Colonic mucosa (tissue), 4 donors: ENCODE data around the gene FEV. TPM values are rescaled to one million over a fixed set of nuclear protein-coding genes. Genes with fewer than 3 reads are reported as not detected.

Experiments used
- DNase-seq: peaks from one replicate; pipeline ENCODE4 v3.0.0-alpha.2; 2020
- H3K27ac ChIP-seq: fragments of 200-600 bp; one replicate; pipeline ENCODE4 v1.8.0; 2021
- H3K27me3 ChIP-seq: fragments of 200-600 bp; one replicate; pipeline ENCODE4 v1.8.0; 2021
- H3K36me3 ChIP-seq: fragments of 200-600 bp; one replicate; pipeline ENCODE4 v1.8.0; 2021
- H3K4me1 ChIP-seq: fragments of 200-600 bp; one replicate; pipeline ENCODE4 v1.8.0; 2021; ENCODE audit warnings: mild to moderate bottlenecking
- H3K4me3 ChIP-seq: fragments of 200-600 bp; one replicate; pipeline ENCODE4 v1.8.0; 2021
- H3K9ac ChIP-seq, 2 donors: one replicate each; pipeline ENCODE4 v1.7.0; 2013; ENCODE audit warnings: control low read depth in 2 of 2, low read depth in 2 of 2, low read length in 2 of 2
- H3K9me3 ChIP-seq: fragments of 200-600 bp; one replicate; pipeline ENCODE4 v1.8.0; 2021
- intact Hi-C: fragments of 100-400 bp; cut with DNase I; formaldehyde crosslinking; loops from one replicate; pipeline ENCODE4 v1.14.1; 2022
- total RNA-seq, 2 donors: library from RNA; stranded (reverse); fragmentation: NEBNext Ultra II Directional in 1 of 2; extraction: Animal tissue kit (Norgen Biotek cat#: 25700) in 1 of 2; gene quantifications; one replicate each; pipeline ENCODE4 v1.2.1, GENCODE V29; 2021
- TF ChIP-seq, protein P1 (sequence below): fragments of 200-600 bp; IDR thresholded peaks from one replicate; pipeline ENCODE4 v1.8.0; 2022; ENCODE audit warnings: antibody characterized with exemption, mild to moderate bottlenecking
- donor health status: healthy.
- donor health status: DM: no; HTN: no; CAD: no.
- donor health status: DM: no; HTN: no; CAD: no.

FEV gene
- total RNA-seq, 2 donors from 2014 or later: 2.9 to 6.5 TPM

DNA sequence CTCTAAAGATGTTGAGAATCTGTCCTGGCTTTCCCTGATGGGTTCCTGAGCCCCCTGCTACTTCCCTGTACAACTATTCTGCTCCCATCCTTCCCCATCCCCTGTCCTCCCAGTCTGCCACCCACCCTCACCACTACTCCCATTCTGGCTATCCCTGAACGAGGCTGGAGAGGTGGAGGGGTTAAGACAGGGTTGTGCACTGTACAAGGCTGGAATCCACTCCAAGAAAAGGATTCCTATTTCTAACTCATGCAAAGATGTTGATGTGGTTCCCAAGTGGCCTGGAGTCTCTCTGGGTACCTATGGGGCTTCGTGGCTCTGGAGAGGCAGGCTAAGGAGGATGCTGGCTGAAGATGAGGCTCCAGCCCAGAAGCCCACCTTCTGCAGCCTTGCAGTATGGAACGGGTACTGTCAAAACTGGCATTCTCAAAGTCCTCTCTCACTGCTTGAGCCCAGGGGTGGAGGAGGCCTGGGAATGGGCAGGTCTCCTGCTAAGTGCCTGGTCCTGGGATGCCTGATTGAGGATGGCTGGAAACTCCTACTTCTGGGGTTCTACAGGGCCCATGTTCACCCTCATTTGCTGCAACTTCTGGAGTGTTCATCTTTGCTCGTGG, 1.3 kb upstream of the FEV start:
- intact Hi-C loops: no loop called here
- no peak overlapping the region for H3K9ac ChIP-seq
- H3K36me3 ChIP-seq: no peaks in the 10 kb centered on the region
- peaks cover 95% of the 10 kb centered on the region for H3K27me3 ChIP-seq
- peaks cover 9% of the 10 kb centered on the region for H3K4me1 ChIP-seq
- no peaks in the 10 kb centered on the region for H3K9me3 ChIP-seq
- H3K4me3 ChIP-seq: no peak overlapping the region
- DNase-seq: no peak
- TF ChIP-seq, protein P1, sequence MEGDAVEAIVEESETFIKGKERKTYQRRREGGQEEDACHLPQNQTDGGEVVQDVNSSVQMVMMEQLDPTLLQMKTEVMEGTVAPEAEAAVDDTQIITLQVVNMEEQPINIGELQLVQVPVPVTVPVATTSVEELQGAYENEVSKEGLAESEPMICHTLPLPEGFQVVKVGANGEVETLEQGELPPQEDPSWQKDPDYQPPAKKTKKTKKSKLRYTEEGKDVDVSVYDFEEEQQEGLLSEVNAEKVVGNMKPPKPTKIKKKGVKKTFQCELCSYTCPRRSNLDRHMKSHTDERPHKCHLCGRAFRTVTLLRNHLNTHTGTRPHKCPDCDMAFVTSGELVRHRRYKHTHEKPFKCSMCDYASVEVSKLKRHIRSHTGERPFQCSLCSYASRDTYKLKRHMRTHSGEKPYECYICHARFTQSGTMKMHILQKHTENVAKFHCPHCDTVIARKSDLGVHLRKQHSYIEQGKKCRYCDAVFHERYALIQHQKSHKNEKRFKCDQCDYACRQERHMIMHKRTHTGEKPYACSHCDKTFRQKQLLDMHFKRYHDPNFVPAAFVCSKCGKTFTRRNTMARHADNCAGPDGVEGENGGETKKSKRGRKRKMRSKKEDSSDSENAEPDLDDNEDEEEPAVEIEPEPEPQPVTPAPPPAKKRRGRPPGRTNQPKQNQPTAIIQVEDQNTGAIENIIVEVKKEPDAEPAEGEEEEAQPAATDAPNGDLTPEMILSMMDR: no peak
- no peak overlapping the region for H3K27ac ChIP-seq

DNA sequence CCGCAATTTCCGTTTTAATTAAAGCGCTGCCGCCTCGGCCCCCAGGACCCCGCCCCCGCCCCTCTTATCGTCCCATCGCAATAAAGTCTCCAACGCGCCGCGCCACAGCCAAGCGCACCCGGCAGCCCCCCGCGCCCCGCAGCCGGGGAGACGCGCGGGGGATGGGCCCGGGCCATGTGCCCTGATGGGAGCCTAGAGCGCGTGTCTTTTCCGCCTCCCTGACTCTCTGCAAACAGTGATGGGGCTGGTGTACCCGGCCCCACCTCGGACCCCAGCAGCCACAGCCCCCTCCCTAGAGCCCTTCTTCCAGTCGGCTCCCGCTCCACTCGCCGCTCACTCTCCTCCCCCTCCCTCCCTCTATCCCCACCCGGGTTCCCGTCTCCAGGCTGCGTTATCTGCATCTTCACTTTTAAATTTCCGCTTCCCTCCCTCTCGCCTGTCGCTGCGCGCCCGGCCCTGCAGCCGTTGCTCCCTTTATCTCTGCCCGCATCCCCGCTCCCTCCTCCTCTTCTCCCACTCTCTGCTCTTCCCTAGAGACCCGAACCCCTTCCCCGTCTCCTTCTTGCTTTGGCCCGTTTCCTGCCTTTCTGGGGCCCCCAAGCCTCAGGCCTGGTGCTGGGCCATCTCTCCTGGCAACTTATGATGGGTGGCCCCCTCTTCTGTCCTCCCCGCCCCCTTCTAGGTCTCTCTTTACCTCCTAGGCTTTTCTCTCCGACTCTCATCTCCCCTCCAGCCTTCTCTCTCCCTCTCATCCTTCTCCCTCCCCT, 524 bp upstream of the FEV start:
- TF ChIP-seq, protein P1: no peak
- Histone ChIP-seq H3K27ac (no peak overlapping the region), H3K4me1 (peaks cover 9% of the 10 kb centered on the region), H3K9ac (no peak overlapping the region), H3K36me3 (no peaks in the 10 kb centered on the region), H3K27me3 (peaks cover 95% of the 10 kb centered on the region), H3K9me3 (no peaks in the 10 kb centered on the region), H3K4me3 (no peak overlapping the region)
- intact Hi-C loops: no loop called here
- no peak for DNase-seq

DNA sequence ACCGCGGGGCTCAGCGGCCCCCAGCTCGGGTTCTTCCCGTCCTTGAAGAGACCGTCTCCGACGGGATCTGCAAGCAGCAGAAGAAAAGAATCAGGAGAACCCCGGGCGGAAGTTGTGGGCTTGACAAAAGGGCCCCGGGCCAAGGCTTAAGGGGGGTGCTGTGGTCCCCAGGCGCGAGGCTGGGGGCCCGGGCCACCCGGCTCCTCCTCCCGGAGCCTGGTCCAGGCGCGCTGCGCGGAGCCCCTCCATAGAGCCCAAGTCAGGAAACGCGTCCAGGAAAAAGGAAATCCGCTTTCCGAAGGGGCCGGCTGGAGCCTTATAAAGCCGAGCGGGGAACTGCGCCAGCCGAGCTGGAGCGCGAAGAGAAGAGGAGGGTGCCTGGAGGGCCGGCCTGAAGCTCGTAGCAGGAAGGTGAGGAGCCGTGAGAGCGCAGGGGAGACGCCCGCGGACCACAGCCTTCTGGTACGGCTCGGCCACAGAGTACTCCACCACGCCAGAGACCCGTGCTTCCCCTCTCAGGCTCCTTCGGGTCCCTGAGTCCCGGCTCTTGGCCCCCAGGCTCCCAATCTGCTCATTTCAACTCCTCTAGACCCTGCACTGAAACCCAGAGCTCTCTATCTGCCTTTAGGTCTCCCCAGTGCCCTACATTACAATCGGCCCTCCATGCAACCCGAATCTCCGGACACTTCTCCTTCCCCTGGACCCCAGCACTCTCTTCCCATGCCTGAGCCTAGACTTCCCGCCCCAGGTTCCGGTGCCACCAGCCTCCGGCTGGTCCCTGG, 554 bp downstream of the FEV start:
- H3K27me3 ChIP-seq: peaks cover 84% of the 10 kb centered on the region
- H3K27ac ChIP-seq: no peak overlapping the region
- H3K9me3 ChIP-seq: no peaks in the 10 kb centered on the region
- no peak overlapping the region for H3K4me3 ChIP-seq
- DNase-seq: no peak
- H3K36me3 ChIP-seq: no peaks in the 10 kb centered on the region
- H3K9ac ChIP-seq: no peak overlapping the region
- intact Hi-C loops: no loop called here
- TF ChIP-seq, protein P1: no peak
- H3K4me1 ChIP-seq: peaks cover 9% of the 10 kb centered on the region

DNA sequence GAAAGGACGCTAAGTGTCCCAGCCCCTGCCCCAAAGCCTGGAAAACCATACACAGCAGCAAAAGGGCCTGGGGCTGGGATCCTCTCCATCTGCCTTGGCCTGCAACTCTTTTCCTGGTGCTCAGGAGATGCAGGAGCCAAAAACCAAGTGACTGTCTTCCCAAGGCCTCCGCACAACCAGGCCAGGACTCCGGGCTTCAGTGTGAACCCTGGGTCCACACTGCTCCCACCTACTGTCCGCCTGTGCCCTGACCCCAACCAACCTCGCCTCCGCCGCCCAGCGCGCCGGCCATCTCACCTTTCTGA, 1.1 kb downstream of the FEV start:
- intact Hi-C loops: no loop called here
- H3K9ac ChIP-seq: no peak overlapping the region
- no peak for DNase-seq
- no peaks in the 10 kb centered on the region for H3K36me3 ChIP-seq
- peaks cover 9% of the 10 kb centered on the region for H3K4me1 ChIP-seq
- no peak overlapping the region for H3K4me3 ChIP-seq
- H3K27ac ChIP-seq: no peak overlapping the region
- no peaks in the 10 kb centered on the region for H3K9me3 ChIP-seq
- H3K27me3 ChIP-seq: peaks cover 82% of the 10 kb centered on the region
- TF ChIP-seq, protein P1: no peak

DNA sequence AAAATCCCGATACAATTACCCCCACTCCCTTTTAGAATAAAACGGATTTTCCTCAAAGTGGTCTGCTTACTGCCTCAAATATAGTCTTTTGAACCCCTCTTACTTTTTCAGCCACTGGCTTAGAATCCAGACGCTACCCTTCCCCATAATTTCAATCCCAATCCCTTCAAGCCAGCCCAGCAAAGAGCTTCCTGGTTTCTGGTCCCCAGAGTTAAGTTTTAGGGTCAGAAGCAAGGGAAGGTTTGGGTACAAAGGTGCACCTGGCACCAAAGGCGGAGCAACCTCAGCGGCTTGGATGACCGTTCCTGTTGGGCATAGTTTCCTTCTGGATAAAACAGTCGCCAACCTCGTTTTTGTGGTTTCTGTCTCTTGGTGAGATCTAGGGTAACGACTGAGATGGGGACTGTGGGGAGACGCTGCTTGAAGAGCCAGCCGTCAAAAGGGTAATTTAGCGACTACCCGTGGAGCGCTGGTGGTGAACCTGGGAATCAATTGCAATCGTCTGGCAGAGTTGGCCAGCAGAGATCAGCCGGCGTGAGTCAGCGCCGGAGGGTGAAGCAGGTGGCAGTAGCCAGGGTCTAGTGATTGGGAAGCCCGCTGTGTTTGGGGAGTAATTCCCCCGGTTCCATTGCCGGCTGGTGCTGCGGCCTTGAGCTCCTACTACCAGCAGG, 1.6 kb downstream of the FEV start:
- Histone ChIP-seq H3K27ac (no peak overlapping the region), H3K9me3 (no peaks in the 10 kb centered on the region), H3K4me1 (peaks cover 9% of the 10 kb centered on the region), H3K27me3 (peaks cover 82% of the 10 kb centered on the region), H3K4me3 (no peak overlapping the region), H3K36me3 (no peaks in the 10 kb centered on the region), H3K9ac (no peak overlapping the region)
- intact Hi-C loops: no loop called here
- TF ChIP-seq, protein P1: no peak
- DNase-seq: no peak
